SU-DHL-6 (cell line): ENCODE results near the gene ACTMAP.

ENCODE experiments used
- CTCF ChIP-seq: fragments of 200-600 bp; sonication (generic); IDR thresholded peaks from one replicate; pipeline ENCODE4 v1.5.1; 2017; ENCODE audit warnings: antibody characterized with exemption, mild to moderate bottlenecking, low read length, moderate library complexity; ENCODE audit not compliant: insufficient read depth, poor library complexity, severe bottlenecking
- EZH2phosphoT487 ChIP-seq: fragments of 200-600 bp; sonication (generic), shearing (Covaris generic); conservative IDR thresholded peaks from 2 replicates; pipeline ENCODE4 v1.6.1; 2018; ENCODE audit warnings: mild to moderate bottlenecking, antibody characterized with exemption, low read length, moderate library complexity, mixed read lengths

- TF ChIP-seq CTCF (no peak), EZH2phosphoT487 (no peak)
Observed at GRCh38 chr19:40718774-40719391, 31.4 kb downstream of the ACTMAP start.
